ENCODE measurements around the gene PEX10. TPM values are rescaled to one million over a fixed set of nuclear protein-coding genes. Genes with fewer than 3 reads are reported as not detected.

The PEX10 gene
- total RNA-seq, 1 experiment from 2014 or later: 23.3 TPM

DNA sequence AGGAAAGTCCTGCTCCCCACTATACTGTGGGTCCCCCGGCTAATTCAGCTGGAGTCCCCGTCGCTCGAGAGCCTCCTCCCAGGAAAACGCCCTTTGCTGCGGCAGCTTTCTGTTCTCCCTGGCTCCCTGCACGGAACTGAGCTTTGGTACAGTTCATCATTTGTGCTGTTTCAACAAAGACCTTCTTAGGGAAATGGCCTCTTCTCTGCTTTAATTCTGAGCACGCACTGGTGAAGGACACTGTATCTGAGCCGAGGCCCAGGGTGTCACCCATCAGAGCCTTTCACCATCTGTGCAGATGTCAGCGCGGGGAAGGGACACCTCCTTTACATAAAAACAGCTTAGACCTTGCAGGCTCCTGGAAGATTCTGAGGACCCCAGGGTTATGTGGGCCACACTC, 13.5 kb upstream of the PEX10 start:
- no peak for DNase-seq (ENCODE audit: low read depth)

- DNase-seq (ENCODE audit: low read depth): no peak
Observed at GRCh38 chr1:2422523-2422922, 10.2 kb upstream of the PEX10 start.

DNA sequence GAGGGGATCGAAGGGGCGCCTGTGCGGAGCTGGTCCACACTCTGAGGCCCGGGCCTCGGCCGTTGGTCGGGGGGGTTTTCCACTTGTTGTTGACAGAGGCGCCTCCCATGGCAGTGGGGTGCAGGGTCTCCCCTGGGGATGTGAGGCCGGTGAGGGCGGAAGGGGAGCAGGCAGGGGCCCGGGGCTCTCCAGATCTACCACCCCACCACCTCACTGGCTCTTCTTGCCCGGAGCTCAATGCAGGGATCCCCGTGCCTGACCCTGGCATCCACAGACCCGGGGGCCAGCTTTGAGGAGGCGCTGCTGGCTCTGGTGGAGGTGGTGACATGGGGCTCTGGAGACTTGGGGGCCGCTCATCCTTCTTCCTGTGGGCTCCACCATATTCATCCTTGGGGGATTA, 7.1 kb upstream of the PEX10 start:
- DNase-seq (ENCODE audit: low read depth): no peak

DNA sequence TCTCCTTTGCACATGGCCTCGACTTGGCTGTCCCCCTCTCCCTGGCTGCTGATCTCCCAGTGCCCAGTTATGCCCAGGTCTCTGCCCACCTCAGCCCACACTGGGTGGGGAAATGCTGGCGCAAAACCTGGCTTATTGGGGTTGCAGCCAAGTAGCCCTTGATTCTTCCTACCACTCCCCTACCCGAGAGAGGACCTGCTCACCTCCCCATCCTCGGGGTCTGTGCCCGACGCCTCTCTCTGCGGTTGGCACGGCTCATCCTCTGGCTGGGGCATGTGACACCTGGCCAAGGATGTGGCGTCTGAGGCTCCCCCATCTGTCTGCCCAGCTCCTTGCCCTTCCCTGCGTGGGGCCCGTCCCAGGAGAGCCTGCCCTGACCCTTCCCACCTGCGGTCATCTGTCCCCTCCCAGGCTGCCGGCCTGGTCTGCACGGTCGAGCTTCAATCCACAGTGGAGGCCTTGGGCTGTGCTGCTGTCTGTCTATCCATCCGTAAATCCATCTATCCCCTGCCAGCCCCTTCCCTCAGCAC, 6.5 kb upstream of the PEX10 start:
- no peak for DNase-seq (ENCODE audit: low read depth)

GRCh38 chr1:2417833-2418225, 5.5 kb upstream of the PEX10 start:
- no peak for DNase-seq (ENCODE audit: low read depth)

GRCh38 chr1:2417083-2417832, 4.9 kb upstream of the PEX10 start:
- no peak for DNase-seq (ENCODE audit: low read depth)

DNA sequence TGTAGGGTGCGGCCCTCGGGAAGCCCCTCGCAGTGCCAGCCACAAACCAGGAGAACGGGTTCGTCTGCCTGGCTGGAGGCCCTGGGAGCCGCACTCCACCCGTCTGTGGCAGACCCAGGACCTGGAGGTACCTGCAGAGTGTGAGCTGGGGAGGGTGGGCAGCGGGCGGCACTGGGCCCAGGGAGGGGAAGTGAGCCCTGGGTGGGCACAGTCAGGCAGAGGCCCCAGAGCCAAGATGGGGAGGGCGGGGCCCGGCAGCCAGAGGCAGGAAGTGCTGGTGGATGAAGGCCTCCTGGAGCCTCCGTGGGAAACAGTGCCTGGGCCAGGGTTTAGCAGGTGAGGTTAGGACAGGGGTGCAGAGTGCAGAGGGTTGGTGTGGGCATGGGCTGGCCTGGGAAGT, 4.0 kb upstream of the PEX10 start:
- no peak for DNase-seq (ENCODE audit: low read depth)

GRCh38 chr1:2415801-2416208, 3.4 kb upstream of the PEX10 start:
- no peak for DNase-seq (ENCODE audit: low read depth)

DNA sequence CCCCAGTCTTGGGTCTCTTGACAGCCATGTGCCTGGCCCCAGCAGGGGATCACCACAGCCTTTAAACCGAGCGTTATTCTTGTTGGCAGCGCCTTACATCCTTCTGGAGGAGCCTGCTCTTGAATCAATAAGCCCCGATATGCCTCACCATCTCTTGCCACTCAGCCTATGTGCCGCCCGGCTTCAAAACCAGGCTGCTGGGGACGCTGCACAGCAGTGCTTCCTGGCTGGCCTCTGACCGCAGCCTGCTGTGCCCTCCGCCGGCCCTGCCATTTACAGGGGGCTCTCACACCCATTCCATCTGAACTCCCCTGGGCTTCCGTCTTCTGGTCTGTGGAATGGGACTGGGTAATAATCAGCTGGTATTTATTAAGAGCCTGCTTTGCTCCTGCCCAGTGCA, 3.0 kb upstream of the PEX10 start:
- no peak for DNase-seq (ENCODE audit: low read depth)

DNA sequence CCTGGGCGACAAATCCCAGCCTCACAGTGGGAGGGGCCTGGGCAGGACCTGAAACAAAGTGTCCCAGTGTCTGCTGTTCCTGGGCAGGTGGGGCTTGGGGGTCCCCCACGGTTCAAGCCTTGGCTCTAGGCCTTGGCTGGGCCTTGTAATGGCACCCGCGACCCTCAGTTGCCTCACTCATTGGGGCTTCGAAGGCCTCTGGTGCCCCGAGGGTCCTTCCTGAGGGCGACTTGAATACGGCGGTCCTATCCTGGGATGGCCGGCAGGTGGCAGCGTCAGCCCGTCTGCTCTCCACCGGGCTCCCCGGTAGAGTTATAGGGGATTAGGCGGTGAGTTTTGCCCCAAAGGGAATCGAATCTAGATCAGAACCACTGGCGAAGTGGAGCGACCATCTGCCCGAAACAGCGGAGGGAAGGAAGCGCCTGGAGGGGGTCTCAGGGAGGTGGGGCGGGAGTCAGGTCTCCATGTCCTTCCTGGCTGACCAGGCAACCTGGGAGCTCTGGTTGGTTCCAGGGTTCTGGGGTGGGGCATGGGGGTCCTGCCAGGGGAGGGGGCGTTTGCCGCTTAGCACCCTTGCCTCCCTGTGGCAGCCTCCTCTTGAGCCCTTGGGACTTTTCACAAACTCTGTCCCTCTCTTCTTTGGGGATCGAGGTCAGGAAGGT, 2.1 kb upstream of the PEX10 start:
- peak; percentile 61 for DNase-seq (ENCODE audit: low read depth)

- no peak for DNase-seq (ENCODE audit: low read depth)
Observed at GRCh38 chr1:2413495-2414296, 1.3 kb upstream of the PEX10 start.

- no peak for DNase-seq (ENCODE audit: low read depth)
Observed at GRCh38 chr1:2412773-2413494, 570 bp upstream of the PEX10 start.

DNA sequence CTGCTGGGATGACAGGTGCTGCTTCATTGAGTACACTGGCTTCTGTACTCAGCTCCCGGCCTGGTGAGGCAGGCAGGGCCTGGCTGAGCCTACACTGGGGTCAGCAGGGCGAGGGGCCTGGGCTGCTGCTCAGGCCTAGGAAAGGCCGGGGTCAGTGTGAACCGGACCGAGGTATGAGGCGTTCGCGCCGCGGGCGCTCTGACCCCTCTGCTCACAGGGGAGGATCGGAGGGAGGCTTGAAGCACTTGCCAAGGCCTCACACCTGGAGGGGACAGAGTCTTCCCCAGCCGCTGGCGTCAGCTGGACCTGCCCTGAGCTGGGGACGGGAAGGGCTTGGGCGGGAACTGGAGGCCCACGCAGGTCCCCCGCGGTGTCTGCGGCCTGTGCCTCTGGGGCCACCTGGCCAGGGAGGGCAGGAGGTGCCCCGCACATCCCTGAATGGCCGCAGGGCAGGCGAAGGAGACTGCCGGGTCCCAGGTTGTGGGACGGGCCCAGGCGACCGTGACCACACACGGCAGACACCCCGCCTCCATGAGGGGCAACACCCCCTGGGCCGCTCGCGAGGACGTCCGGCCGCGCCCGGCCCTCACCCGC, 466 bp downstream of the PEX10 start:
- DNase-seq (ENCODE audit: low read depth): no peak

GRCh38 chr1:2409745-2410144, 2.6 kb downstream of the PEX10 start:
- DNase-seq (ENCODE audit: low read depth): no peak

DNA sequence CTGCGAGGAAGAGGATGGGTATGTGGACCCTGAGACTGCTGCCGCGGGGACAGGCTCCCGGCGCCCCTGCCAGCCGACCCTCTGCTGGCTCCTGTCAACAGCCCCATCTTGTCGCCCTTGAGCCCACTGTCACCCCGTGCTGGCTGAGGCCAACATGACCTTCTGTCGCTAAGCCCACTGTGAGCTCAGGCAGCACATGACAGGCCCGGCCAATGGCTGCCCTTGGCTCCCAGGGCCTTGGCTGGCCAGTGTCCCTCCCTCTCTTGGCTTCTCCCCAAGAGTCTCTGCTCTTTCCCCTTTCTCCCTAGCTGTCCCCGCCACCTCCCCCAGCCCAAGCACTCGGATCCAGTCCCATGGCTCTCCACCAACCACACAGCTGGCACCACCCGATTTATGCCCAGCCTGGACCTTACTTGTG, 3.5 kb downstream of the PEX10 start:
- DNase-seq (ENCODE audit: low read depth): no peak

- no peak for DNase-seq (ENCODE audit: low read depth)
Observed at GRCh38 chr1:2408456-2408855, 3.9 kb downstream of the PEX10 start.

DNA sequence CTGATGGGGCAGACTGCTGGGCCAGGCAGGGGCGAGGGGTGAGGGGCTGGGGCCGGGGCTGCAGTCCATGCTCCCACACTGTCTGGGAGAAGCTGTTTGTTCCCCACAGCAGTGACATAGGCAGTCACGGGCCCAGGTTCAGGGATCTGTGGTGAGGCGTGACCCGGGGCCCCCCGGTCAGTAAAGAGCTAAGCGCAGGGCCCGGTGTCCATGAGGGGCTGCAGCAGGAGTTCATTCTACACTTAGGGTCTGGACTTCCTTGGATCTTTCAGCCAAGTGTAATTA, 4.4 kb downstream of the PEX10 start:
- DNase-seq (ENCODE audit: low read depth): no peak

- DNase-seq (ENCODE audit: low read depth): no peak
Observed at GRCh38 chr1:2407166-2407990, 5.0 kb downstream of the PEX10 start.

- no peak for DNase-seq (ENCODE audit: low read depth)
Observed at GRCh38 chr1:2406451-2407041, 5.8 kb downstream of the PEX10 start.

DNA sequence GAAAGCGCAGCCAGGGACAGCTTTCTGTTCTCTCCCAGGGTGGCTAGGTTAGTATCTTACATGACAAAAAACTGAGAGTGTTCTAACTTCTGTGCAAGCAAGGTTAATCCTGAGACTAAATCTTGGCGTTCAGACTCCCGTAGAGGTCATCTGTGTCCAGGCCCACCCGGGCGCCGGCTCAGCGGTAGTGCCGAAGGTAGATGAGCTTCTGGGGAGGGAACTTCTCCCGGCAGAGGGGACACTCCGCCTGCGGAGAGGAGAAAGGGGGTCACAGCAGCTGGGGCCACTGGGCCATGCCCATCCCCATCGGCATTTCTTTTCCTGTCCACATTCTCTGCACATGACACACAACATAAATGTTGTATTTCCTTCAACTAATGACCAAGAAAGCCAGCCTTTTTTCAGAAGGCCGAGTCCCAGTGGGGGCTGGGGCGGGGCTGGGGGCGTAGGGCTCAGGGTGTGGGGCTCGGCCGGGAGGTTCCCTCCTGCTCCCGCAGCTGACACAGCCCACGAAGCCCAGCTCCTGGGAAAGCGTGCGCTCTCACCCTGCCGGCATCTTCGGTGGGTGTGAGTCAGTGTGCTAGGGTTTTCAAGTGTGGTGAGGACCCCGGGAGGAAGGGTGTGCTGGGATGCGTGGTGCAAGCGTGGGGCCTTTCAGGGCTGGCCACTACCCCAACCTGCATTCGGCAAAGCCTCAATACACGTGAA, 6.6 kb downstream of the PEX10 start:
- no peak for DNase-seq (ENCODE audit: low read depth)
